Activated naive CD8-positive, alpha-beta T cell treated with anti-CD3 and anti-CD28 coated beads, Interleukin-2, amount 50 U/mL, for 24 hours (primary cell): ENCODE measurements around the gene ADAP1.

Experiments
- ATAC-seq: fragments of 150-1000 bp; cut with Tn5 transposase; one replicate; pipeline ENCODE4 v1.10.0; 2021
- DNase-seq: peaks from one replicate; pipeline ENCODE4 v3.0.0; 2021
- H3K27ac Mint-ChIP-seq: one replicate; pipeline ENCODE4 v1.8.0; 2021; ENCODE audit warnings: mild to moderate bottlenecking, mixed read lengths
- H3K27me3 Mint-ChIP-seq: one replicate; pipeline ENCODE4 v1.8.0; 2021; ENCODE audit warnings: mixed read lengths
- H3K36me3 Mint-ChIP-seq: one replicate; pipeline ENCODE4 v1.8.0; 2021; ENCODE audit warnings: low read depth, mixed read lengths
- H3K4me1 Mint-ChIP-seq: one replicate; pipeline ENCODE4 v1.8.0; 2021; ENCODE audit warnings: mixed read lengths
- H3K4me3 Mint-ChIP-seq: one replicate; pipeline ENCODE4 v1.8.0; 2021; ENCODE audit warnings: mild to moderate bottlenecking, moderate library complexity, mixed read lengths
- H3K9me3 Mint-ChIP-seq: one replicate; pipeline ENCODE4 v1.8.0; 2021; ENCODE audit warnings: mixed read lengths

ADAP1 gene

DNA sequence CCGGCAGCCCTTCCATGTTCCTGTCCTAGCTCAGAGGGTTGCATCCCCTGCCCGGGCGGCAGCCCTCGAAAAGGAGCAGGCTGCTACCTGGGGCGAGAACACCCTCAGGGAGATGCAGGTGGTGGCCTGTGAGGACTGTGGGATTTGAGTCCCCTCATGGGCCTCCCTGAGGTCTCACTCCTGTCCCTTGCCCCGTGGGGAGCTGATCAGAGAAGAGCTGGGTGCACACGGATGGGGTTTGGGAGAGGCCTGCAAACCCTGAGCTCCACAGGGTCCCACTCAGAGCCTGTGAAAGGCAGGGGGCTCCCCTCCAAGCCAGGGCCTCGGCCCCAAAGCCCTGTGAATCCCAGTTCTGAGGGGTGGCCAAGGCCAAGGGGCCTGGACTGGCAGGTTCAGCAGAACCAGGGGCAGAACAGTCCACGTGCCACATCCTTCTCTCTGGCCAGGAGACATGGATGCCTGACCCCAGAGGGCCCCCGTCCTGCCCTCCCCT is 28.1 kb upstream of the ADAP1 start:
- Mint-ChIP-seq H3K27ac (no peak overlapping the region), H3K9me3 (no peaks in the 10 kb centered on the region), H3K4me1 (no peaks in the 10 kb centered on the region), H3K4me3 (no peak overlapping the region), H3K36me3 (no peaks in the 10 kb centered on the region), H3K27me3 (peaks cover 3% of the 10 kb centered on the region)
- DNase-seq, result no peak
- no peak for ATAC-seq

DNA sequence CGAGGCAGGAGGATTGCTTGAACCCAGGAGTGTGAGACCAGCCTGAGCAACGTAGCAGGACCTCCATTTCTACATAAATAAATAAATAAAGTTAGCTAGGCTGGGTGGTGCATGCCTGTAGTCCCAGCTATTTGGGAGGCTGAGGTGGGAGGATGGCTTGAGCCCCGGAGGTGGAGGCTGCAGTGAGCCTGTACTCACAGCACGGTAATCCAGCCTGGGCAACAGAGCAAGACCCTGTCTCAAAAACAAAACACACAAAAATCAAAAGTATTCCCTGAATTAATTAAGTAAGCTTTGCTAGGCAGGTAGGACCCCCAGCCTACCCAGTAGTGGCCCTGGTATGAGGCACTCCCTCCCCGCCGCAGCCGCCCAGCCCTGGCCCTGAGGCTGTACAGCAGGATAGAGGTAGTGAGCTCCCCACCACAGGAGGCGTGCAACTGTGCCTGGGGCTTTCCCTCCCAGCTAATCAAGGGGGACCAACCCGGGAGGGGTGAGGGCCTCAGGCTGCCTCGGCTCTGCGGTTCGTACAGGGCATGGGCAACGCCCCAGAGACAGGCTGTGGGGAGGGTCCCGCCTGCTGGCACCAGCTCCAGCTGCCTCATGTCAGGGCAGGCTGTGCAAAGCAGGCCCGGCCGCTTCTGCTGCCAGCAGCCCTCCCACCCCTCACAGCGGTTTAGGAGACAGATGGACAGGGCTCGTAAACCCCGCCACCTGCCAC is 27.5 kb upstream of the ADAP1 start:
- ATAC-seq, result no peak
- Mint-ChIP-seq H3K27me3 (peaks cover 3% of the 10 kb centered on the region), H3K9me3 (no peaks in the 10 kb centered on the region), H3K27ac (no peak overlapping the region), H3K36me3 (no peaks in the 10 kb centered on the region), H3K4me1 (no peaks in the 10 kb centered on the region), H3K4me3 (no peak overlapping the region)
- DNase-seq, result no peak

DNA sequence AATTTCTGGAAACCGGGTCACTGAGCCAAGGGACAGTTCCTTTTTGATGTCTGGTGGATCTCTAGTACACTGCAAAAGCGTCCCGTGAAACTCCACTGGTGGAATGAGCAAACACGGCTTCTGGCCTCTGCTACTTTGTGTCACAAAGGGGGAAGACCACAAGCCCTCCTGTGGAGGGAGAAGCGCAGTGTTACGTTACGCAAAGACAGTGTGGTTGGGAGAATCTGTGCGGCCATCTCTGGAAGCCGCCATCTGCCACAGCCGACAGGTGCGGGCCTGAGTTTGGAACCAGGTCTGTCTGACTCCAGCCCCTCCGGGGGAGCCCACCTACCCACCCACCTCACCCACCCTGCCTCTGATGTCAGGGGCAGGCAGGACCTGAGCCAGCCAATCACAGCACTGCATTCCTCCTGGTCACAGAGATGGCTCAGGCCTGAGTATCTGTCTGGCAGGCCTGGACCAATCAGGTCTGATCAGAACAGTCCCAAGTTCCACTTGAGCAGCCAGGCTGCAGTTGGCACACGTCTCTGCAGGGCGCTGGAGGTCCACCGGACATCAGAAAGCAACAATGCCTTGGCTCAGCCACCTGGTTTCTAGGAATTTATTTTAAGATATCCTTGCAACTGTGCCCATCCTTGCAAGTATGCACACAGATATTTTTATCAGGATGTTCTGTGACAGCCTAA is 25.5 kb upstream of the ADAP1 start:
- ATAC-seq, result no peak
- Mint-ChIP-seq H3K27me3 (no peaks in the 10 kb centered on the region), H3K36me3 (no peaks in the 10 kb centered on the region), H3K9me3 (no peaks in the 10 kb centered on the region), H3K27ac (no peak overlapping the region), H3K4me1 (no peaks in the 10 kb centered on the region), H3K4me3 (no peak overlapping the region)
- DNase-seq, result no peak

DNA sequence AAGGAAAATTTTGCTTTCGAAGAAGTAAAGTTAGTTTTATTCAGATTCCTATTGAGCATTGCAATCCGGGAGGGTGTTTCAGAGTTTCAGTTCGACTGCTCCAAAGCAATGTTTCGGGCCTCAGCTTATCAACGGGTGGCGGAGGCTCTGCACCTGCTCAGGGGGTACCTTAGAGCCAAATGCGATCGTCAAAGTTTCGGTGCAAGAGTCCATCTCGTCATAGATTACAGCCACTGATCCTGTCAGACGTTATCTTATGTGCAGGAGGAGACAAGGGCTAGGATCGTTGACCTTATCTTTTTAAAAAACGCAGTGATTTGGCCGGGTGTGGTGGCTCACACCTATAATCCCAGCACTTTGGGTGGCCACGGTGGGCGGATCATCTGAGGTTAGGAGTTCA is 24.7 kb upstream of the ADAP1 start:
- Mint-ChIP-seq H3K9me3 (no peaks in the 10 kb centered on the region), H3K36me3 (peaks cover 5% of the 10 kb centered on the region), H3K27me3 (no peaks in the 10 kb centered on the region), H3K27ac (no peak overlapping the region), H3K4me3 (no peak overlapping the region), H3K4me1 (peaks cover 7% of the 10 kb centered on the region)
- ATAC-seq (no peak), DNase-seq (no peak)

DNA sequence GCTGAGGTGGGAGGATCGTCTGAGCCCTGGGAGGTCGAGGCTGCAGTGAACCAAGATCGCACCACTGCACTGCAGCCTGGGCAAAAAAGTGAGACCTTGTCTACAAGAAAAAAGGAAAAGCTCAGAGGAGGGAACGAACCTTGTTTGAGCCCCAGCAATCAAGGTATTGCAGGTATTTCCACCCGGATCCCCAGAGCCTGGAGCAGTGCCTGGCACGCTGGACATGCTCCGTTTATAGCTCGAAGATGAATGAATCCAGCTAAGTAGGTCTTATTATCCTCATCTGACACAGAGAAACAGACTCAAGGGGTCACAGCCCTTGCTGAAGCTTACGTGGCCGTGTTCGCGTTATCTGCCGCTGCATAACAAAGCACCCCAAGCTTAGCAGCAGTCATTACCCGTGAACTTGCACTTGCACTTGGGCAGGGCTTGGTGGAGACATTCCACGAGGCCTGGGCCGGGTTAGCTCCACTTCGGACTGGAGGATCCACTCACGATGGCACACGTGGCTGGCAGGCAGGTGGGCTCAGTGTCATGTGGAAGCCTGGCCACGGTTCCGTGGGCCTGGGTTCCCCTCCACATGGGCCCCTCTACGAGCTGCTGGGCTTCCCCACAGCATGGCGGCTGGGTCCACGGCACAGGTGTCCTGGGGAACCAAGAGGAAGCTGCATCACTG is 24.1 kb upstream of the ADAP1 start:
- H3K27ac Mint-ChIP-seq, result no peak overlapping the region
- DNase-seq, result no peak
- ATAC-seq, result no peak
- peaks cover 8% of the 10 kb centered on the region for H3K4me1 Mint-ChIP-seq
- H3K27me3 Mint-ChIP-seq, result no peaks in the 10 kb centered on the region
- peaks cover 5% of the 10 kb centered on the region for H3K36me3 Mint-ChIP-seq
- no peaks in the 10 kb centered on the region for H3K9me3 Mint-ChIP-seq
- no peak overlapping the region for H3K4me3 Mint-ChIP-seq

DNA sequence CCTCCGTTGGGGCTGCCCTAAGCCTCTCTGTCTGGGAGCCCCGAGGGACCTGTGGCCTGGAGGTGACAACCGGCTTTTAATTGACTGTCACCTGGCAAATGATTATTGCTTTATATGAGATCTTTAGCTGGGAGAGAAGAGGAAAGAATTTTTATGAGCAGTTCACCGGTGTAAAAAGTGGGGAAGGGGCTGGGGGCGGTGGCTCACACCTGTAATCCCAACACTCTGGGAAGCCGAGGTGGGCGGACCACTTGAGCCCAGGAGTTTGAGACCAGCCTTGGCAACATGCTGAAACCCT is 23.5 kb upstream of the ADAP1 start:
- Mint-ChIP-seq H3K4me3 (no peak overlapping the region), H3K36me3 (peaks cover 9% of the 10 kb centered on the region), H3K4me1 (peaks cover 14% of the 10 kb centered on the region), H3K27ac (no peak overlapping the region), H3K27me3 (no peaks in the 10 kb centered on the region), H3K9me3 (no peaks in the 10 kb centered on the region)
- no peak for ATAC-seq
- DNase-seq, result no peak

DNA sequence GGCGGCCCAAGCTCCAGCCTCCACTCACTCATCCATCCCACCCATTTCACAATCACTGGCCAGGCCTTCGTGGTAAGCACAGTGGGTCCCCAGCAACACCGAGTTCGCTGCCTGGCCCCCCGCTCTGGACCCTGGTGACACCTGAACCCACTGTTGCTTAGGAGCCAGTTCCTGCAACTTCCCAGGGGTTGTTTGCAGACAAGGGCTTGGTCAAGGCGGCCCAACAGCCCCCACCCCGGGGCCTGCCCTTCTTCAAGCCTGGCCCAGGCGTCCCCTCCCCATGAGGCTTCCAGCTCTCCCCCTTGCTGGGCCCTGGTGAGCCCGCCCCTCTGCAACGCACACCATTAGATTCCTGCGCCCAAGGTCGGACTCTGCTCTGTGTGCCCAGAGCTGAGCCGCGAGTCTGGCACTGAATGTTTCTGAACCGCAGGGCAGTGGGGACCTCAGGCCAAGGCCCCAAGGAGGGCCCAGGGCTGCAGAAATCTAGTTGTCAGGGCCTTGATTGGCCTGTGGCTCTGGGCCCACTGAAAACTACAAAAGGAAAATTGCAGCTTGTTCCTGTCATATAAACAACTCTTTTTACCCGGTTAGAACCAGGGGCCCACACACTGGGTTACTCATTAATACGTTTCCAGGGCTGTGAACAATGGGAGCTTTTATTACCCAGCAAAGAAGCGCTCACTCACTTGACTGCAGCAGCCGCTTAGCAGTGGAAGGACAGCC is 23.0 kb upstream of the ADAP1 start:
- no peak overlapping the region for H3K27ac Mint-ChIP-seq
- H3K4me3 Mint-ChIP-seq, result no peak overlapping the region
- H3K27me3 Mint-ChIP-seq, result no peaks in the 10 kb centered on the region

DNA sequence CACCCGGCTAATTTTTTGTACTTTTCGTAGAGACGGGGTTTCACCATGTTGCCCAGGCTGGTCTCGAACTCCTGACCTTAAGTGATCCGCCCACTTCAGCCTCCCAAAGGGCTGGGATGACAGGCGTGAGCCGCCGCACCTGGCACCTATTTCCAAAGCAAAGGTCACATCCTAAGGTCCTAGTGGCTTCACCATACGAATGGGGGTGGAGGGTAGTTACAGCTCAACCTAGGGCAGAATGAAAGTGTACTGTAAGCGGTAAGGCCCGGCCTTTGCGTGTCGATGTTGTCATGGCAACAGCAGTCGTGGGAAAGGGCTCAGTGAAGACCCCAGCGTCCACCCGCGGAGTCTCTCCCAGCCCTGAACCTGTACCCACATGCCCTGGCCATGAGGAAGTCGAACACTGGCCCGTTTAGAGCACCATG is 22.4 kb upstream of the ADAP1 start:
- no peaks in the 10 kb centered on the region for H3K27me3 Mint-ChIP-seq
- H3K4me3 Mint-ChIP-seq, result no peak overlapping the region
- H3K27ac Mint-ChIP-seq, result no peak overlapping the region
- no peaks in the 10 kb centered on the region for H3K9me3 Mint-ChIP-seq
- peaks cover 20% of the 10 kb centered on the region for H3K36me3 Mint-ChIP-seq
- DNase-seq, result no peak
- no peak for ATAC-seq
- peaks cover 24% of the 10 kb centered on the region for H3K4me1 Mint-ChIP-seq

More for the DNA sequence above, 23.0 kb upstream of the ADAP1 start:
- Mint-ChIP-seq H3K4me1 (peaks cover 19% of the 10 kb centered on the region), H3K9me3 (no peaks in the 10 kb centered on the region), H3K36me3 (peaks cover 14% of the 10 kb centered on the region)
- no peak for DNase-seq
- no peak for ATAC-seq

DNA sequence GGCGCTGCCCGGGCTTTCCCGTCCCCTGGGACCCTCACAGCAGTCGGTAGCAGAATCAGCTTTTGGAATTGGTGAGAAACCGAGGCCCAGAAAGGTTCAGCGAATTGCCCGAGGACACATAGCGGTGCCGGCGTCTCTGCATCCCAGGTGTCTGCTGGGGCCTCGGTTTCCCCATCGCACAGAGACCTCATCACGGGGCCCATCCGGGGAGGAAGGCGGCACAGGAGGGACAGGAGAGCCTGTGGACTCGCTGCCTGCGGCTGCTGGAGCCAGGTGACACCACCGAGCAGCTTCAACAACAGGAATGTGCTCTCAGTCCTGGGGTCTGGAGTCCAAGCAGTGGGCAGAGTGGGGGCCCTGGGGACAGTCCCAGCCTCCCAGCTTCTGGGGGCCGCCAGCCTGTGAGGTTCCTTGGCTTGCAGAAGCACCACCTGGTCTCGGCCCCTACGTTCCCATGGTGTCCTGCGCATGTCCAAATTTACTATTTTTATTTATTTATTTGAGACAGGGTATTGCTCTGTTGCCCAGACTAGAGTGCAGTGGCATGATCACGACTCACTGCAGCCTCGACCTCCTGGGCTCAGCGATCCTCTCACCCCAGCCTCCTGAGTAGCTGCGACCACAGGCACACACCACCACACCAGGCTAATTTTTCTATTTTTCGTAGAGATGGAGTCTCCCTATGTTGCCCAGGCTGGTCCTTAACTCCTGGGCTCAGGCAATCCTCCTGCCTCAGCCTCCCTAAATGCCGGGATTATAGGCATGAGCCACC is 21.4 kb upstream of the ADAP1 start:
- no peak for ATAC-seq
- Mint-ChIP-seq H3K4me1 (peaks cover 31% of the 10 kb centered on the region), H3K9me3 (no peaks in the 10 kb centered on the region), H3K4me3 (peak overlapping the region; percentile 94), H3K27me3 (no peaks in the 10 kb centered on the region), H3K27ac (peak overlapping the region; percentile 27), H3K36me3 (peaks cover 26% of the 10 kb centered on the region)
- DNase-seq, result no peak

DNA sequence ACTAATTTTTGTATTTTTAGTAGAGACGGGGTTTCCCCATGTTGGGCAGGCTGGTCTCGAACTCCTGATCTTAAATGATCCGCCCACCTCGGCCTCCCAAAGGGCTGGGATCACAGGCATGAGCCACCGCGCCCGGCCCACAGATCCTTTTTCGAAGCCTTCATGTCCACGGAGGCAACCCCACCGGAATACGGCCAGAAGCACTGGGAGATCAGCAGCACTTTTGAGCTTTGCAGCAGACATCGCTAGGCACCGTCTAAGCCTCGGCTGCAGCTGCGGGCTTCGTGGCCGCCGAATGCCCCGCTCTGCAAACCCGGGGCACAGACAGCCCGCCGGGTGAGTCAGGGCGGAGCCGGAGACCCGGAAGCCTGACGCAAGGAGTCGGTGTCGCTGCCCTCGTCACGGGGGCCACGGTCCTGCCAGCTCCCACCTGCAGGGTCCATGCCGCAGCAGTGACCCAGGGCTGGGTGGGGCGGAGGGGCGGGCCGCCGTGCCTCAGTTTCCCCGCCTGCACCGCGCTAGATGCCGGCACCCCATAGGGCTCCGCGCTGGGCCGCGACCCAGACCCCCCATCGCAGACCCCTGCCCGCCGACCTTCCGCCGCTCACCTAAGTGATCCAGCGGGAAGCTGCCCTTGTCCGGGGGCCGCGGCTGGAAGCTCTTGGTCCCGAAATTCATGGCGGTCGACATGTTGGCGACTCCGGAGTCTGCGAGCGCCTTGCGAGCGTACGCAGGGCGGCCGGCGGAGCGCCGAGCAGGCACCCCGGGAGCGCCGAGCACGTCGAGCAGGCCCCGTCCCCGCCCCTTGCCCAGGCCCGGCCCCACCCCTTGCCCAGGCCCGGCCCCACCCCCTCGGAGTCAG is 20.6 kb upstream of the ADAP1 start, which contains the start of gene COX19:
COX19 (minus strand) TSS at position 730 of the 862 bp plus-strand sequence; CDS start at position 690, 40 bp downstream.
- Mint-ChIP-seq H3K4me3 (peak within 1 kb of the TSS; percentile 94), H3K9me3 (no peaks in the 10 kb centered on the region), H3K4me1 (peaks cover 32% of the 10 kb centered on the region), H3K36me3 (peaks cover 29% of the 10 kb centered on the region), H3K27me3 (no peaks in the 10 kb centered on the region), H3K27ac (peak within 1 kb of the TSS; percentile 91)
- ATAC-seq (peak; percentile 94), DNase-seq (peak; percentile 94)

DNA sequence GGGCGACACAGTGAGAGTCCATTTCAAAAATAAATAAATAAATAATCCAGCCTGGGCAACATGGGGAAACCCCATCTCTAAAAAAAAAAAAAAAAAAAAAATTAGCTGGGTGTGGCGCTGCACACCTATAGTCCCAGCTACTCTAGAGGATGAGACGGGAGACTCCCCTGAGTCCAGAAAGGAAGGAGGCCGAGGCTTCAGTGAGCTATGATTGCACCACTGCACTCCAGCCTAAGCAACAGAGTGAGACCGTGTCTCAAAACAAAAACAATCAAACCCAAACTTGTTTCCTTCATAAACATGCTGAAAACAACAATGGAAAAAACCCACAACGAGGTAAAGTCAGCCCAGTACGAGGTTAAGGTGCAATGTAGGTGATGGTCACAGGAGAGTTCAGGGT is 19.7 kb upstream of the ADAP1 start:
- Mint-ChIP-seq H3K4me3 (peak overlapping the region; percentile 94), H3K36me3 (peaks cover 33% of the 10 kb centered on the region), H3K4me1 (peaks cover 32% of the 10 kb centered on the region), H3K9me3 (no peaks in the 10 kb centered on the region), H3K27ac (peak overlapping the region; percentile 91), H3K27me3 (no peaks in the 10 kb centered on the region)
- no peak for DNase-seq
- no peak for ATAC-seq

DNA sequence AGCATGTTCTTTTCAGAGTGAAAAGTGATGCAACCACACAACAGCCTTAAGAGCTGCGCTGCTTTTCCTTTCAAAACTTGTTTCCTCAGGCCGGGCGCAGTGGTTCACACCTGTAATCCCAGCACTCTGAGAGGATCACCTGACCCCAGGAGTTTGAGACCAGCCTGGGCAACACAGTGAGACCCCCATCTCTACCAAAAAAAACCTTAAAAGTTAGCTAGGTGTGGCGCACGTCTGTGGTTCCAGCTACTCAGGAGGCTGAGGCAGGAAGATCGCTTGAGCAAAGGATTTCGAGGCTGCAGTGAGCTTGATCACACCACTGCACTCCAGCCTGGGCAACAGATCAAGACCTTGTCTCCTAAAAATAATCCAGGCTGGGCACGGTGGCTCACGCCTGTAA is 18.8 kb upstream of the ADAP1 start:
- no peak for DNase-seq
- no peak overlapping the region for H3K27ac Mint-ChIP-seq
- H3K27me3 Mint-ChIP-seq, result no peaks in the 10 kb centered on the region
- H3K4me3 Mint-ChIP-seq, result peak overlapping the region; percentile 50
- peaks cover 32% of the 10 kb centered on the region for H3K4me1 Mint-ChIP-seq
- ATAC-seq, result no peak
- no peaks in the 10 kb centered on the region for H3K9me3 Mint-ChIP-seq
- H3K36me3 Mint-ChIP-seq, result peaks cover 37% of the 10 kb centered on the region

DNA sequence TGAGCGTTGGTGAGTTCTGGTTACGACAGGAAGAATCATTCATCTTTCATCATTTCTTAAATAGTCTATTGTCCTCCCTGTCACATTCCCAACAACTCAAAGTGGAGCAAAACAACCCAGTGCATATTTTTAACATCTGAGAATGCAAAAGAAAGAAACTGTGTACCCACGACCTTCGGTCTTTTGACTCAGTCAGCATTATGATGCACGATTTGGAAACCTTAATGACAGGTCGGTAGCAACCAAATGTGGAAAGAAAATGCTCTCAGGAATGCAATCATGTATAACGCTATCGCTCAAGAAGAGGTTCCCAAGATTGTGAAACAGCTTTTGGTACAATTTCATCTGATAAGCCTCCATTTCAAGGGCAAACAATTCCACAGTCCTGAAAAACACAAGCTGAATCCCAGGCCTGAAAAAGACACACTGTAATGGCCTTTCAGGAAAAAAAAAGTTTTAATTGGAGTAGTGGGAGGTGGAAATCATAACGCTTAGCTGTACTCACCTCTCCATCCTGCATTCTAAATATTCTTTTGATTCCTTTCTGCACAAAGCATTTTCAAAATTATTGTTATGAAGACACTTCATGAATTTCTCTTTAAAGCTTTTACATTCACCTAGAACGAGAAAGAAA is 18.3 kb upstream of the ADAP1 start:
- Mint-ChIP-seq H3K9me3 (no peaks in the 10 kb centered on the region), H3K27ac (peak overlapping the region; percentile 18), H3K4me1 (peaks cover 32% of the 10 kb centered on the region), H3K4me3 (peak overlapping the region; percentile 50), H3K27me3 (no peaks in the 10 kb centered on the region), H3K36me3 (peaks cover 42% of the 10 kb centered on the region)
- DNase-seq, result no peak
- no peak for ATAC-seq
